HepG2 (cell line): ENCODE results near the gene MAGI1.

Experiments
- CREB1 ChIP-seq, 2 experiments: fragments of 450-650 bp in 1 of 2; IDR thresholded peaks; 2 replicates each; pipeline ENCODE4 v1.6.1; 2016 to 2017; ENCODE audit warnings: control low read depth in 1 of 2, mild to moderate bottlenecking in 1 of 2, missing compliant biosample characterization in 1 of 2, missing genetic modification characterization in 1 of 2
- CREM ChIP-seq, 2 experiments: sonication (generic) in 1 of 2; formaldehyde crosslinking in 1 of 2; IDR thresholded peaks; 2 replicates each; pipeline versions ENCODE4 v1.4.0 to v1.6.1; 2016 to 2020; ENCODE audit warnings: antibody characterized with exemption in 1 of 2, mild to moderate bottlenecking in 1 of 2, missing genetic modification reagents in 1 of 2
- CTCF ChIP-seq: sonication (generic); formaldehyde crosslinking; IDR thresholded peaks from 2 replicates; pipeline ENCODE4 v1.5.0; 2020; ENCODE audit warnings: mild to moderate bottlenecking, missing genetic modification reagents, moderate library complexity
- KLF16 ChIP-seq, 2 experiments: sonication (generic) in 1 of 2; formaldehyde crosslinking in 1 of 2; IDR thresholded peaks; 2 replicates each; pipeline versions ENCODE4 v1.6.1 to v1.8.0; 2016 to 2023; ENCODE audit warnings: missing genetic modification reagents in 2 of 2, missing compliant biosample characterization in 1 of 2
- MAX ChIP-seq: IDR thresholded peaks from 2 replicates; pipeline ENCODE4 v1.6.1; 2012; ENCODE audit warnings: inconsistent platforms
- PCBP1 ChIP-seq: fragments of 200-400 bp; formaldehyde crosslinking; IDR thresholded peaks from 2 replicates; pipeline ENCODE4 v1.6.1; 2017; ENCODE audit warnings: mild to moderate bottlenecking, low read depth, low read length, borderline replicate concordance
- REST ChIP-seq, 2 experiments: IDR thresholded peaks; 2 replicates each; pipeline ENCODE4 v1.6.1; 2011 to 2012; ENCODE audit warnings: low read length in 2 of 2, borderline replicate concordance in 1 of 2, low read depth in 1 of 2, mild to moderate bottlenecking in 1 of 2, moderate library complexity in 1 of 2
- RFX5 ChIP-seq: IDR thresholded peaks from 2 replicates; pipeline ENCODE4 v1.6.1; 2011; ENCODE audit warnings: low read depth, low read length, improper control_type of control experiment
- SALL2 ChIP-seq: sonication (generic); formaldehyde crosslinking; IDR thresholded peaks from 2 replicates; pipeline ENCODE4 v1.8.1; 2023; ENCODE audit warnings: mild to moderate bottlenecking, missing genetic modification reagents, inconsistent platforms
- SMARCE1 ChIP-seq: fragments of 450-650 bp; IDR thresholded peaks from 2 replicates; pipeline ENCODE4 v1.6.1; 2017; ENCODE audit warnings: borderline replicate concordance
- TAF1 ChIP-seq: sonication (generic); formaldehyde crosslinking; IDR thresholded peaks from 2 replicates; pipeline ENCODE4 v1.4.0; 2020; ENCODE audit warnings: missing genetic modification reagents
- ZBTB8A ChIP-seq: sonication (generic); formaldehyde crosslinking; IDR thresholded peaks from 2 replicates; pipeline ENCODE4 v1.4.0; 2020; ENCODE audit warnings: mild to moderate bottlenecking, low read depth, missing genetic modification reagents, borderline replicate concordance
- ZNF292 ChIP-seq: sonication (generic); formaldehyde crosslinking; IDR thresholded peaks from 2 replicates; pipeline ENCODE4 v1.8.1; 2022; ENCODE audit warnings: mild to moderate bottlenecking, low read depth, missing genetic modification reagents, borderline replicate concordance
- ZNF318 ChIP-seq: sonication (generic); formaldehyde crosslinking; IDR thresholded peaks from 2 replicates; pipeline ENCODE4 v1.4.0; 2020; ENCODE audit warnings: mild to moderate bottlenecking, missing genetic modification reagents

- TF ChIP-seq CREB1 (IDR thresholded peaks at IDR 0.05) (no peak), CREB1 (CRISPR knock-in tag; IDR thresholded peaks at IDR 0.05) (no peak), ZNF318 (CRISPR knock-in tag) (no peak), PCBP1 (no peak), CREM (IDR thresholded peaks at IDR 0.05) (no peak), CREM (CRISPR knock-in tag; IDR thresholded peaks at IDR 0.05) (no peak), RFX5 (no peak), TAF1 (CRISPR knock-in tag) (no peak), SMARCE1 (no peak), MAX (no peak), SALL2 (CRISPR knock-in tag) (no peak), ZBTB8A (no peak), CTCF (no peak), REST (IDR thresholded peaks at IDR 0.05; ENCODE audit: borderline replicate concordance in 1 of 2, low read depth in 1 of 2, low read length in 2 of 2) (no peak), ZNF292 (no peak), KLF16 (CRISPR knock-in tag; IDR thresholded peaks at IDR 0.05) (no peak)
These were observed 456.6 kb downstream of the MAGI1 start for GRCh38 chr3:65582012-65582717.
